OCI-LY3 (cell line): ENCODE data around the gene LCOR.

Experiments
- EZH2phosphoT487 ChIP-seq: fragments of 200-600 bp; shearing (Covaris generic); IDR thresholded peaks from 2 replicates; pipeline ENCODE4 v1.6.1; 2018; ENCODE audit warnings: antibody characterized with exemption, mixed run types, low read depth
- TF ChIP-seq, protein P1 (sequence below): fragments of 200-600, 300-600 bp; sonication (generic); IDR thresholded peaks from 2 replicates; pipeline ENCODE4 v1.5.1; 2014; ENCODE audit warnings: antibody characterized with exemption, low read length, low read depth

DNA sequence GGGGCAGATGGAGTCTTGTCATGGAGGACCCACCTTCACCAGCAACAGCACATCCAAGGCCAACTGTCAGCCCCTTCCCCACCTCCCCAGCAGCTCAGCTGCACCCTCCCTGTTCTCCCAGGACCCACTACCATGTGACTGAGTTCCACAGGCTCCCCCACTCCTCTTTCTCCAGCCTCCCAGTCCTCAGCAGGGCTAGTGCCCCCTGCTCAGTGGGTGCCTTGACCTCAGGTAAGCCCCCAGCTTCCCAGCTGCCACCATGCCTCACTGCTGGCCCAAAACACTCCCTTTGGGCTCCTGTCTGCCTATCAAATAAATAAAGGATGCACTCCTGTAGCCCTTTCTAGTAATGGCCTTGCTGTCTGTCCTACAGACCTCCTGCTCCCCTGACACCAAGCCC is 179.3 kb downstream of the LCOR start:
- TF ChIP-seq, protein P1, sequence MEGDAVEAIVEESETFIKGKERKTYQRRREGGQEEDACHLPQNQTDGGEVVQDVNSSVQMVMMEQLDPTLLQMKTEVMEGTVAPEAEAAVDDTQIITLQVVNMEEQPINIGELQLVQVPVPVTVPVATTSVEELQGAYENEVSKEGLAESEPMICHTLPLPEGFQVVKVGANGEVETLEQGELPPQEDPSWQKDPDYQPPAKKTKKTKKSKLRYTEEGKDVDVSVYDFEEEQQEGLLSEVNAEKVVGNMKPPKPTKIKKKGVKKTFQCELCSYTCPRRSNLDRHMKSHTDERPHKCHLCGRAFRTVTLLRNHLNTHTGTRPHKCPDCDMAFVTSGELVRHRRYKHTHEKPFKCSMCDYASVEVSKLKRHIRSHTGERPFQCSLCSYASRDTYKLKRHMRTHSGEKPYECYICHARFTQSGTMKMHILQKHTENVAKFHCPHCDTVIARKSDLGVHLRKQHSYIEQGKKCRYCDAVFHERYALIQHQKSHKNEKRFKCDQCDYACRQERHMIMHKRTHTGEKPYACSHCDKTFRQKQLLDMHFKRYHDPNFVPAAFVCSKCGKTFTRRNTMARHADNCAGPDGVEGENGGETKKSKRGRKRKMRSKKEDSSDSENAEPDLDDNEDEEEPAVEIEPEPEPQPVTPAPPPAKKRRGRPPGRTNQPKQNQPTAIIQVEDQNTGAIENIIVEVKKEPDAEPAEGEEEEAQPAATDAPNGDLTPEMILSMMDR = no peak
- no peak for TF ChIP-seq EZH2phosphoT487
